Stimulated activated CD4-positive, alpha-beta T cell treated with anti-CD3 and anti-CD28 coated beads, Interleukin-12 subunit alpha, Interleukin-12 subunit beta, amount 100 ng/mL, for 24 hours (primary cell): ENCODE measurements around the gene CHADL.
"Not testable (repeated sequence)": the region's sequence is repeated elsewhere in the genome, so short reads cannot be mapped to it uniquely, and the experiment has no call there.

ENCODE experiments used
- DNase-seq, 2 experiments: peaks; one replicate each; pipeline ENCODE4 v3.0.0-alpha.2; 2020; ENCODE audit warnings: low read depth in 2 of 2

Gene CHADL

GRCh38 chr22:41240377-41241132, at the start of gene CHADL:
Gene CHADL (minus strand): TSS chr22:41240931. CDS start chr22:41240881, 50 bp downstream.
- DNase-seq, result no peak

- no peak for DNase-seq
These were observed 48.9 kb upstream of the CHADL start for GRCh38 chr22:41289671-41290070.

- no peak for DNase-seq
These were observed 47.7 kb upstream of the CHADL start for GRCh38 chr22:41288245-41288946.

GRCh38 chr22:41286639-41287091, 45.9 kb upstream of the CHADL start:
- DNase-seq, result no peak

- DNase-seq, result peak; percentile 95 to 97
These were observed 45.3 kb upstream of the CHADL start, which contains the start of gene RANGAP1 for GRCh38 chr22:41285820-41286638. Gene RANGAP1 (minus strand): TSS chr22:41286187. CDS start chr22:41281044, 5,143 bp downstream.

GRCh38 chr22:41285441-41285819, 44.7 kb upstream of the CHADL start:
- DNase-seq, result peak; percentile 81 to 82

GRCh38 chr22:41284465-41284864, 43.7 kb upstream of the CHADL start:
- DNase-seq, result no peak

GRCh38 chr22:41280854-41281253, 40.1 kb upstream of the CHADL start:
- DNase-seq, result no peak

GRCh38 chr22:41280065-41280464, 39.3 kb upstream of the CHADL start:
- DNase-seq, result no peak

GRCh38 chr22:41274856-41275255, 34.1 kb upstream of the CHADL start:
- DNase-seq, result no peak

GRCh38 chr22:41273128-41273527, 32.4 kb upstream of the CHADL start:
- DNase-seq, result no peak

- no peak for DNase-seq
These were observed 31.1 kb upstream of the CHADL start for GRCh38 chr22:41271787-41272186.

GRCh38 chr22:41267958-41268357, 27.2 kb upstream of the CHADL start:
- DNase-seq, result no peak

GRCh38 chr22:41264408-41264941, 23.7 kb upstream of the CHADL start:
- no peak for DNase-seq

GRCh38 chr22:41263704-41264103, 23.0 kb upstream of the CHADL start:
- no peak for DNase-seq

- DNase-seq, result no peak
These were observed 21.6 kb upstream of the CHADL start for GRCh38 chr22:41262250-41262765.

GRCh38 chr22:41261541-41262249, 21.0 kb upstream of the CHADL start:
- DNase-seq, result no peak

- DNase-seq, result no peak
These were observed 20.1 kb upstream of the CHADL start for GRCh38 chr22:41260871-41261270.

GRCh38 chr22:41259756-41260155, 19.0 kb upstream of the CHADL start:
- not testable (repeated sequence) for DNase-seq

GRCh38 chr22:41257696-41258095, 17.0 kb upstream of the CHADL start:
- no peak for DNase-seq
